Endodermal cell (in vitro differentiated cells): Measurements from ENCODE around the gene CCDC171. TPM values are rescaled to one million over a fixed set of nuclear protein-coding genes. Genes with fewer than 3 reads are reported as not detected.

Experiments
- DNase-seq: peaks from one replicate; pipeline ENCODE4 v3.0.0-alpha.2; 2017
- H3K27ac ChIP-seq: 2 replicates; pipeline ENCODE4 v1.5.1; 2013; ENCODE audit warnings: mild to moderate bottlenecking, low read depth, low read length, moderate library complexity
- H3K27me3 ChIP-seq: 2 replicates; pipeline ENCODE4 v1.6.1; 2013; ENCODE audit warnings: mild to moderate bottlenecking, low read length, moderate library complexity; ENCODE audit not compliant: insufficient read depth, control insufficient read depth, poor library complexity, severe bottlenecking
- H3K36me3 ChIP-seq: 2 replicates; pipeline ENCODE4 v1.7.0; 2013; ENCODE audit warnings: mild to moderate bottlenecking, low read length, moderate library complexity; ENCODE audit not compliant: control insufficient read depth, insufficient read depth
- H3K4me1 ChIP-seq: one replicate; pipeline ENCODE4 v1.7.0; 2013; ENCODE audit warnings: low read length; ENCODE audit not compliant: control insufficient read depth, insufficient read depth
- H3K4me3 ChIP-seq: 2 replicates; pipeline ENCODE4 v1.5.1; 2013; ENCODE audit warnings: mild to moderate bottlenecking, low read length, moderate library complexity
- H3K9ac ChIP-seq: 2 replicates; pipeline ENCODE4 v1.6.1; 2013; ENCODE audit warnings: mild to moderate bottlenecking, low read length, moderate library complexity; ENCODE audit not compliant: poor library complexity, severe bottlenecking; ENCODE audit errors: extremely low read depth
- H3K9me3 ChIP-seq: 2 replicates; pipeline ENCODE4 v1.6.1; 2013; ENCODE audit warnings: mild to moderate bottlenecking, low read length, moderate library complexity; ENCODE audit not compliant: control insufficient read depth
- H3K27ac Mint-ChIP-seq: 2 replicates; pipeline ENCODE4 v1.8.0; 2020; ENCODE audit warnings: mixed read lengths
- H3K27me3 Mint-ChIP-seq: 2 replicates; pipeline ENCODE4 v1.8.0; 2021; ENCODE audit warnings: mild to moderate bottlenecking, mixed read lengths; ENCODE audit not compliant: insufficient read depth
- H3K36me3 Mint-ChIP-seq: 2 replicates; pipeline ENCODE4 v1.8.0; 2020; ENCODE audit warnings: low read depth, mixed read lengths
- H3K4me1 Mint-ChIP-seq: 2 replicates; pipeline ENCODE4 v1.8.0; 2020; ENCODE audit warnings: mixed read lengths
- H3K4me3 Mint-ChIP-seq: 2 replicates; pipeline ENCODE4 v1.8.0; 2020; ENCODE audit warnings: mild to moderate bottlenecking, moderate library complexity, mixed read lengths
- H3K9me3 Mint-ChIP-seq: 2 replicates; pipeline ENCODE4 v1.8.0; 2020; ENCODE audit warnings: mild to moderate bottlenecking, mixed read lengths
- WGBS, 2 experiments: methylation state at CpG; one replicate each; pipeline versions ENCODE4 v1.1.5 to v1.1.7; 2013; ENCODE audit warnings: missing lambda C conversion rate in 2 of 2, mixed read lengths in 1 of 2; ENCODE audit not compliant: insufficient coverage in 1 of 2, insufficient read length in 1 of 2; 5-methylcytosine and 5-hydroxymethylcytosine counted together
- total RNA-seq, 2 donors: library from RNA; stranded (reverse); fragmentation: NEBNext Ultra II Directional in 1 of 2; extraction: Animal tissue kit (Norgen Biotek cat#: 25700) in 1 of 2; gene quantifications; 2 replicates in 1 of 2; 3 replicates in 1 of 2; pipeline ENCODE4 v1.2.1, GENCODE V29; 2021
- TF ChIP-seq, protein P1 (sequence below): fragments of 200-600 bp; sonication (generic); conservative IDR thresholded peaks from 2 replicates; pipeline ENCODE4 v1.5.0; 2021; ENCODE audit warnings: antibody characterized with exemption, mild to moderate bottlenecking

The CCDC171 gene
- total RNA-seq, 2 donors from 2014 or later: 6.3 to 6.8 TPM

DNA sequence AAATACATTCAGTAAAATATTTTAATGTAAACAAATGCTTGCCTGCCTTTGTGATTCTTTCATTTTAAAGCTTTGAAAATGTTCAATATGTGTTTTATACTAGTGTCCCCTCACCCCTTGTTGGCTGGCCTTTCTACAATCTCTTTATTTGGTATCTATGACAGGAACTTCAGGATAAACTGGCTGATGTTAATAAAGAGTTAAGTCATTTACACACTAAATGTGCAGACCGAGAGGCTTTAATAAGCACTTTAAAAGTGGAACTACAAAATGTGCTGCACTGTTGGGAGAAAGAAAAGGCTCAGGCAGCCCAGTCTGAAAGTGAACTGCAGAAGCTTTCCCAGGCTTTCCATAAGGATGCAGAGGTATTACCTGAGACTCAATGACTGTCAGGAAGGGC is 171.8 kb downstream of the CCDC171 start:
- H3K4me3 Mint-ChIP-seq: no peak overlapping the region
- peaks cover 4% of the 10 kb centered on the region for H3K4me1 Mint-ChIP-seq
- H3K27me3 Mint-ChIP-seq: no peaks in the 10 kb centered on the region
- no peaks in the 10 kb centered on the region for H3K36me3 Mint-ChIP-seq
- no peak overlapping the region for H3K27ac Mint-ChIP-seq
- Histone ChIP-seq H3K27me3 (no peaks in the 10 kb centered on the region), H3K27ac (no peak overlapping the region), H3K4me3 (no peak overlapping the region), H3K9ac (no peak overlapping the region), H3K4me1 (no peaks in the 10 kb centered on the region), H3K9me3 (no peaks in the 10 kb centered on the region), H3K36me3 (no peaks in the 10 kb centered on the region)
- TF ChIP-seq, protein P1, sequence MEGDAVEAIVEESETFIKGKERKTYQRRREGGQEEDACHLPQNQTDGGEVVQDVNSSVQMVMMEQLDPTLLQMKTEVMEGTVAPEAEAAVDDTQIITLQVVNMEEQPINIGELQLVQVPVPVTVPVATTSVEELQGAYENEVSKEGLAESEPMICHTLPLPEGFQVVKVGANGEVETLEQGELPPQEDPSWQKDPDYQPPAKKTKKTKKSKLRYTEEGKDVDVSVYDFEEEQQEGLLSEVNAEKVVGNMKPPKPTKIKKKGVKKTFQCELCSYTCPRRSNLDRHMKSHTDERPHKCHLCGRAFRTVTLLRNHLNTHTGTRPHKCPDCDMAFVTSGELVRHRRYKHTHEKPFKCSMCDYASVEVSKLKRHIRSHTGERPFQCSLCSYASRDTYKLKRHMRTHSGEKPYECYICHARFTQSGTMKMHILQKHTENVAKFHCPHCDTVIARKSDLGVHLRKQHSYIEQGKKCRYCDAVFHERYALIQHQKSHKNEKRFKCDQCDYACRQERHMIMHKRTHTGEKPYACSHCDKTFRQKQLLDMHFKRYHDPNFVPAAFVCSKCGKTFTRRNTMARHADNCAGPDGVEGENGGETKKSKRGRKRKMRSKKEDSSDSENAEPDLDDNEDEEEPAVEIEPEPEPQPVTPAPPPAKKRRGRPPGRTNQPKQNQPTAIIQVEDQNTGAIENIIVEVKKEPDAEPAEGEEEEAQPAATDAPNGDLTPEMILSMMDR: no peak
- WGBS, 2 experiments: 74 to 100% methylated on average over 1 of the region's 1 CpG
- no peak for DNase-seq
- no peaks in the 10 kb centered on the region for H3K9me3 Mint-ChIP-seq

DNA sequence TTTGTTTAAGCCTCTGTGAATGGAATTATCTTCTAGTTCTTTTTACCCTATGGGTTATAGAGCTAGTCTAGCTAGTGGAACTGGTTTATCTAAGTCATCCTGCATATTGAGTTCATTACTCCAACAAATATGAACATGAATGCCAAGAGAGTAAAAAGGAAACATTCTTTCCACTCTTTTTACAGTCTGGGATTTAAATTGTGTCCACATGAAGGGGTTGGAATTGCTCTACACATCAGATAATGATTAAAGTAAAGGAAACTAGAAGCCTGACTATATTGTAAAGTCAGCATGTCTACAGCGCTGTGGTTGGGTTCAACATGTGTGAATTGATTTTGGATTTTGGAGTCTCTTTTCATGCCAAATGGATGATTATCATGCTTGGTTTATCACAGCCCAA is 173.1 kb downstream of the CCDC171 start:
- no peaks in the 10 kb centered on the region for H3K36me3 Mint-ChIP-seq
- Histone ChIP-seq H3K27me3 (no peaks in the 10 kb centered on the region), H3K9me3 (no peaks in the 10 kb centered on the region), H3K9ac (no peak overlapping the region), H3K4me1 (no peaks in the 10 kb centered on the region), H3K27ac (no peak overlapping the region), H3K4me3 (no peak overlapping the region), H3K36me3 (no peaks in the 10 kb centered on the region)
- no peaks in the 10 kb centered on the region for H3K9me3 Mint-ChIP-seq
- H3K27me3 Mint-ChIP-seq: no peaks in the 10 kb centered on the region
- H3K4me3 Mint-ChIP-seq: no peak overlapping the region
- no peak overlapping the region for H3K27ac Mint-ChIP-seq
- H3K4me1 Mint-ChIP-seq: peaks cover 4% of the 10 kb centered on the region
- 90 to 100% methylated on average over 1 of the region's 1 CpG for WGBS, 2 experiments
- no peak for DNase-seq
- TF ChIP-seq, protein P1: no peak

DNA sequence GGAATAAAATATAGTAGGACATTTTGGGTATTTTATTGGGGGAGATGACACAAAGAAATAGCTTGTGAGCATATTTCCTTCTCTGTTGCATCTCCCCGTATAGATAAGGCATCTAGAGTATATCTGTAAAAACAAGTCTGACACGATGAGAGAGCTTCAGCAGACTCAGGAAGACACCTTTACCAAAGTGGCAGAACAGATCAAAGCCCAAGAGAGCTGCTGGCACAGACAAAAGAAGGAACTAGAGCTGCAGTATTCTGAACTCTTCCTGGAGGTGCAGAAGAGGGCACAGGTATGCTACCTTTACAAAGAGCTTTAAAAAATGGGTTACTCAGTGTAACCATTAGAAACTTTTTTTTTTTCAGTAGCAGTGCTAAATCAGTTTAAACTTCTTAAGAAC is 176.7 kb downstream of the CCDC171 start:
- Histone ChIP-seq H3K9ac (no peak overlapping the region), H3K27ac (no peak overlapping the region), H3K36me3 (no peaks in the 10 kb centered on the region), H3K4me3 (no peak overlapping the region), H3K4me1 (no peaks in the 10 kb centered on the region), H3K27me3 (no peaks in the 10 kb centered on the region), H3K9me3 (no peaks in the 10 kb centered on the region)
- no peaks in the 10 kb centered on the region for H3K36me3 Mint-ChIP-seq
- 83 to 88% methylated on average over 2 of the region's 2 CpGs for WGBS, 2 experiments
- DNase-seq: no peak
- H3K4me3 Mint-ChIP-seq: no peak overlapping the region
- H3K4me1 Mint-ChIP-seq: no peaks in the 10 kb centered on the region
- TF ChIP-seq, protein P1: no peak
- no peaks in the 10 kb centered on the region for H3K9me3 Mint-ChIP-seq
- H3K27ac Mint-ChIP-seq: no peak overlapping the region
- no peaks in the 10 kb centered on the region for H3K27me3 Mint-ChIP-seq
